NCI-H187 (cell line): ENCODE measurements around the gene CNTN1.
"Not testable (repeated sequence)": the region's sequence is repeated elsewhere in the genome, so short reads cannot be mapped to it uniquely, and the experiment has no call there.

ENCODE experiments used
- DNase-seq, 2 experiments: peaks; one replicate each; lab custom pipeline; 2025; lab: John Stamatoyannopoulos, UW

Gene CNTN1

DNA sequence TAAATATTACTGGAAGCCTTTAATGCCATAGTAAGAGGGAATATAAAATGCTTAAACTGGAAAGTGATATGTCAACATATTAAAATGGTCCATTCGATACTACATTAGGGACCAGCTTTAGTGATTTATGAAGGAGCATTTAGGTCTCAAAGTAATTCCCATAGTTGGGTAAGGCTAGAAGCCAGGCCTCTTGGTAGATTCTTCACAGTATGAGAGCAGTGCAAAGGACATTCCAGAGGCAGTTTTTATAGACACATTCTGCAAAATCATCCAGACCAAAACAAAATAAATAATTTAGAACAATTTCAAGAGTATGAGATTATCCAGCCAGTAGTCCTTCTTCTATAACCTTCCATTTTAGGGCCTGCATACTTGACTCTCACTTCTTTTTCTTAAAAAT is 353.3 kb downstream of the CNTN1 start:
- DNase-seq, result no peak

DNA sequence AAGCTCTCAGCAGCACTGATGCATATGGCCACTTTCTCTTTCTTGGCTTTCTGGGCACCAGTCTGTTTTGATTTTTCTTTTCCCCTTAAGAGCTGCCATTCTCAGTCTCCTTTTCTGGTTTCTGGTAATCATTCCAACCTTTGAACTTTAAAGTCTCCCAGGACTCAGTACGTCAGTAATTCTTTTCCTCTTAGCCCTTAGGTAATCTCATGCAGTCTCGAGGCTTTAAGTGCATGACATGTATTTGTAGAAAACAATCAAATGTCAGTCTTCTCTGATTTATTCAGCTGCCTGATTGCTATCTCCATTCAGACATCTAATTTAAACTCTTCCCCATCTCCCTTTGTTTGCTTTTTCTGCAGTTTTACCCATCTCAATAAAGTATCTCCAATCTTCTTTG is 356.8 kb downstream of the CNTN1 start:
- DNase-seq, result no peak

DNA sequence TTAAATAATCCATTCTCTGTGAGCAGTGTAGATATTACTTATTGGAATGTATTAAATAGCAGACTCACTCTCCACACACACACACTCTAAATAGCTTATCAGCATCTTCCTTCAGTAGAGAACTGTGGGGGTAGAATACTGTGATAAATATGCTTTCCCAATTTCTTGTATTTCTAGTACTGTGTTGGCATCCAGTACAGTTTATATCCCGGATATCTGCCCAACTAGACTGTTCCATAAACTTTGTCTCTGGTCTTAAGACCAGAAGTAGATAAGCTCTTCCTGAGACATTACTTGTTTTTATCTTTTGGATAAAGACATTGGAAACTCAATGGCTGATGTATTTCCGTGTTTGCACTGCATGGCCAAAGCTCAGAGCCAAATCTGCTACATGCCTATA is 359.7 kb downstream of the CNTN1 start:
- DNase-seq, result no peak

DNA sequence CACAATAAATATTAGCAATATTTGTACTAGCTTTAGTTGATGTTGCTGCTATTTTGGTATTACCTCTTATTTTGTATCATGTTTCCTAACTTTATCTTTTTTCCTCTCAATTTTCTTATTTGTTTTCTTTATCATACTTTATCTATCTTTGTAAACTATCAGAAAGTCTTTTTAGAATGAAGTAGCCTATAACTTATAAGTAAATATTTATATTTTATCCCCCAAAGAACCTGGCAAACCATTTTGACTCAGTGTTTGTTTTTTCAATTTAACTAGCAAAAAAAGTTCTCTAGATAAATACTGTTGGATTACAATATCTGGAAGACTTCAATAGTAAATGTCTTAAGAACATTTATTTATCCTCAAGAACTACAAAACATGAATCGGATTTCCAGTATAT is 360.2 kb downstream of the CNTN1 start:
- DNase-seq, result no peak

DNA sequence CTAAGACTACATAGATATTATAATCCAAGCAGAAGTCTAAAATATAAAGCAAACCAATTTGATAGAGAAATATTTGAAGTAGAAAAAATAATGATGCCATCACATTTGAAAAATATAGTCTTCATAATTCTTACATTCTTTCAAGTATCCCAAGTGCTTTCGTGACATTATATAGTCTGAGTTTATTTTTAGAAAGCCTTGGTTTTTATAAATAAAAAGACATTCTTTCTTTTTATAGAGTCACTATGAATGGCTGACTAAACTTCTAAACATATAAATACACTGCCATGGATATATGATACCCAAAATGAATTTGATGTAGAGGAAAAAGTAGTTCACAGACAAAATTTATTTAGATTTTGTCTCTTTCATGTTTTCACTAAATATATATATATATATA is 360.8 kb downstream of the CNTN1 start:
- DNase-seq, result no peak

DNA sequence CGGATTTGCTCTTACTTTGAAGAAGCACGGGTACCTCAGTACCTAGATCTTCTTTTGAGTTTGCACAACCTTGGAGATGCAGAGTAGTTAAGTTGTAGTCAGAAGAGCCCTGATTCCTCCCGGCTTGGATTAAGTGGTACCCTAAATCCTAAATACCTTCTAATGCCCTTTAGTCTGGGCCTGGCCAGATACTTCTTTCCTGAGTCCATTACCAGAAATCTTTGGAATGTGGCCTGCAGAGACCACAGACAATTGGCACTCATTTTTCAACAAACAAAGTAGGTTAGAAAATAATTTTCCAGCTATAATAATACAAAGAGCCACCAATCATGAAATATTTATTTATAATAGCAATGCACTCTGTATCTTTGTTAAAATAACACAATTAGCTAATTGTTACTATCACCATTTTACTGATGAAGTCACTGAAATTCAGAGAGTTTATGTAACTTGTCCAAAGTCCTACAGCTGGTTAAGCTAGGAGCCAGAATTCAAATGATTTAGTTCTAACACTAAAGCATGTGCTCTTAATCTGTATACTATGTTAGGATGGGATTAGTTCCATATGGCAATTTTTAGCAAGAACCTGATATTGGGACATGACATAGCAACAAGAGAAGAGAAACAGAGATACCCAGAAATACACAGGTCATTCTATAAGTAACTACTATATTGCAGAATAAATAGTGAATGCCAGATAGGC is 363.8 kb downstream of the CNTN1 start:
- DNase-seq, result no peak

DNA sequence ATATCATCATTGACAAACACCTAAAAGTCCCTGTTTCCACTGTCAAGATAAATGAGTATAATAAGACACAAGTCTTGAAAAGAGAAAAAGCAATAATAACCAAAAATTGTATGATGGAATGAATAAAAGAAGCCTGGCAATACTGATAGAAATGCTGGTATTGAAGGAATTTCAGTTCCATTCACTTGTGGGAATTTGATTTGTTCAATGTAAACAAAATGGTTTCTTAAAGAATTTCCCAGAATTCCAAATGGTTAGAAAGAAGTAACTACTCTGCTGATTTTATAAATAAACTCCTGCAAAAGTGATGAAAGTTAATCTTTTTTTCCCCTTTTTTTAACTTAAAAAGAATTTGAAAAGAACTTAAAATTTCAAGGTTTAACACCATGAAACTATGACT is 366.0 kb downstream of the CNTN1 start:
- no peak for DNase-seq

DNA sequence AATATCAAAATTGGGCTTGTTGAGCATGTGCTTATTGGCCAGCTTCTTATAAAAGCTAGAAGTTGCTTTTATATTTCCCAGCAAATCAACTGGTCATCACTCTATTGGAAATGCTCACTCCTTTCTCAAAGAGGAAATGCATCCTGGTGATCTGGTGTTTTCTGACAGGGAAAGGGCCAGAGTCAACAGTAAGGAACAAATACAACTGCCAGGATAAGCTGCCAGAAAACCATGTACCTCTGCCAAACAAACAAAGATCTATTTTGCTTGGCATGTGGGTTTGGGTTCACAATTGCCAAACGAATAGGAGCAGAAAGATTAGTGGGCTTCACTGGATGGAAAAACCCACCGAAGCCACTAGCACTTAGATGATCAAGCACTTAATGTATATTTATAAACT is 369.0 kb downstream of the CNTN1 start:
- no peak for DNase-seq

DNA sequence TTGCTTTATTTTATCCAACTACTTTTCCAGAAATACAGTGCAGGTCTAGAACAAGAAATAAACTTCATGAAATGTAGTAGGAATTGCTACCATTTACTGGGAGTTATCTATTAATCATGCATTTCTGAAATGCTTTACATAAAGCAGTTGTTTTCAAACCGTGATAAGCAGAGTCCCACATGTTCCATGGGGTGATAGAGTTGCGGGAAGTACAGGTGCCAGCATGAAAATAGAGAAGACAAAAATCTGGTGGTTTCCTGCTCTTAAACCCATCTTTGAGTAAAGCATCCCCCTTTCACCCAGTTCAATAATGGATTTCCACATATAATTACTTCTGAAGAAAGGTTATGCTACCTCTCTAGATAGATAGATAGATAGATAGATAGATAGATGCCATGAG is 372.2 kb downstream of the CNTN1 start:
- no peak for DNase-seq

DNA sequence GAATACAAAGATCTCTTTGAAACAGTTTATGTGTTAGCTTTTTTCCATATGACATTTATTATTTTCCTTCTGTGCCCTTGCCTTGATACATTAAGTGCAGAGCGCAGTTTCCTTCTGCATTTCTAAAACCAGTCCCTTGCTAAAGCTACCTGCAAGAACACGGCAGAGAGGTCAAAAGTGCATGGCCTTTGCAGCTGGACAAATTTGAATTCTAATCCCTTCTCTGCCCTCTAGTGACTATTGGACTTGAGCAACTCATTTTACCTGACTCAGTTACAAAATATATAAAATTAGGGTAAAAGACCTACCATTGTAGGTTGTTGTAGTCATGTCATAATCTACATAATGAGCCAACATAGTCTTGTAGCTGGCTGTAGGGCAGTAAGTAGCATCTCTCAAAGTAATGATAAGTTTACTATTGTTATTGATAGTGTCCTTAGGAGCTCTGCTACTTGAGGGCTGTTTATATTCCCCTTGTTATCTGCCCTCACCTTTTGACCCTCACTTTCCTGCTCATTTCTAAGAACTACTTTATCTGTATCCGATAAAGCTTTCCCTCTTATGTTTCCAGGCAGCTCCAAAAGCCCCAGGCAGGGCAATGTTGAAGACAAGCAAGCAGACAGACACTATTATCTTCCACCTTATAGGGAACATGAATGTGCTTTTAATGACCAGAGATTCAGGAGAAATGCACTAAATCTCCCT is 375.9 kb downstream of the CNTN1 start:
- no peak for DNase-seq

DNA sequence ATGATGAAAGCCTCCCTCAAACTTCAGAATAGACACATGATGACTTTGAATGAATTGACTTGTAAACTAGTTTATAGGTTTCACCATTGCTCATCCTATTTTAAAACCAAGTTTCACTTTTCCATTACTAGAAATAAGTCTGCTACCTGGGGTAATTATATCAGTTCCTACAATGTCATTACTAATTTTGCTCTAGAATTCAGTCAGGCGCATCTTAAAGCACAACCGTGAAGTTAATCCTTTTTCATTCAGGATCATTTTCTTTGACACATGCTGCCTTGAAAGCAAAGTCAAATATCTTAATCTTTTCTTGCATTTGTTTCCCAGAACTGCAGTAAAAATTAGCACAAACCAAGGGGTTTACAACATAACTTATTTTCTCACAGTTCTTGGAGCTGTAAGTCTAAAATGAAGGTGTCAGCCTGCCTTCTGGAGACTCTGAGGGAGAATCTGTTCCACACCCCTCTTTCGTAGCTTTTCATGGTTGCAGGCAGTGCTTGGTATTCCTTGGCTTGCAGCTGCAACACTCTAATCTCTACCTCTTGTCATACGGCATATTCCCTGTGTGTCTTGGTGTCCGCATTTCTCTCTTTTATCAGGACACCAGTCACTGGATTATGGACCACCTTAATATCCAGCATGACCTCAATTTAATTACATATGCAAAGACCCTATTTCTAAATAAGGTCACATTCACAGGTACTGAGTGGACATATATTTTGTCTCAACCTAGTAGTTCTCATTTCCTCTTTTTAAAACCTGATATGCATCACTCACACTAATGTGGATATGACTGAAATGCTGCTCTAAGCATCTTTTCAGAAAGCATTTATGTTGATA is 381.6 kb downstream of the CNTN1 start:
- no peak for DNase-seq

DNA sequence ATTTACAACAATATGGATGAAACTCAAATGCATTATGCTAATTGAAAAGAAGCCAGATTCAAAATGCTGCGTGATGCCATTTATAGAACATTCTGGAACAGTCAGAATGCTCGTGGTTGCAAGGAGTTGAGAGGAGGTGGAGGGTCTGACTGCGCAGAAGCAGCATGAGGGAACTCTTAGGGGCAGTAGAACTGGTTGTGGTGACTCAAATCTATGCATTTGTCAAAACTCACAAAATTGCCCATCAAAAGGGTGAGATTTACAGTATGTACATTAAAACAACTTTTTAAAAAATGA is 382.2 kb downstream of the CNTN1 start:
- no peak for DNase-seq

DNA sequence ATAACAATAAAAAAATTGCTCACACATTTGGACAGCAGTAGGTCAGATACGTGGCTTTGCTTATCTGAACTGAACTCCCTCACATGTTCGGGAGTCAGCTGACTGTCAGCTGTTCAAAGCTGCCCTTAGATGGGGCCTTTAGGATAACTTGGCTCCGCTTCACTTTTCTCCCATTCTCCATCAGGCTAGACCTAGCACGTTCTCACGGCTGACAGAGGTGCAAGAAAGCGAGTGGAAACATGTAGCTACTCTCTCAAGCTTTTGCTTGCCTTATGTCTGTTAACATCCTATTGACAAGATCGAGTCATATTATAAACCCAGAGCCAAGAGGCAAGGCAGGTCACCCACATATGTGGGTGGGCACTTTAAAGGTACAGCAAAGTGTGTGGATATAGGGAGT is 383.9 kb downstream of the CNTN1 start:
- DNase-seq, result no peak

DNA sequence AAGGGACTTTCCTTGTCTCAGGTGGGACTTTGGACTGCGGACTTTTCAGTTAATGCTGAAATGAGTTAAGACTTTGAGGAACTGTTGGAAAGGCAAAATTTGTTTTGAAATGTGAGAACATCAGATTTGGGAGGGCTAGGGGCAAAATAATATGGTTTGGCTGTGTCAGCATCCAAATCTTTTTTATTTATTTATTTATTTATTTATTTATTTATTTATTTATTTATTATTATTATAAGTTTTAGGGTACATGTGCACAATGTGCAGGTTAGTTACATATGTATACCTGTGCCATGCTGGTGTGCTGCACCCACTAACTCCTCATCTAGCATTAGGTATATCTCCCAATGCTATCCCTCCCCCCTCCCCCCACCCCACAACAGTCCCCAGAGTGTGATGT is 389.0 kb downstream of the CNTN1 start:
- not testable (repeated sequence) for DNase-seq

DNA sequence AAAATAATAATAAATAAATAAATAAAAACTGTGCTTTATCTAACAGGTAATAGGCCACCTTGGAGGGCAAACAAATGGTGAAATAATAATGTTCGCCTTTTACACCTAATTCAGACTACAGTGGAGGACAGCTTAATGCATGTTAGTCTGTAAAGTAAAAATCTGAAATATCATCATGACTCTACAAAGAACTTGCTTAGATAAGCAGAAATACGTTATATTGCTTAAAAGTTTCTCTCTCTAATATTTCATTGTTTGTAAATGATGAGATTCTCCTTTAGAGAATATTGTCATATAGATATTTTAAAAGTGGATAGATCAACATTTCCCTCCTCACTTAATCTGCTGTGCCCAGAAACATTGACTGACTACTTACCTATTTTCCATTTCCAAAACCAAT is 397.2 kb downstream of the CNTN1 start:
- DNase-seq, result no peak

DNA sequence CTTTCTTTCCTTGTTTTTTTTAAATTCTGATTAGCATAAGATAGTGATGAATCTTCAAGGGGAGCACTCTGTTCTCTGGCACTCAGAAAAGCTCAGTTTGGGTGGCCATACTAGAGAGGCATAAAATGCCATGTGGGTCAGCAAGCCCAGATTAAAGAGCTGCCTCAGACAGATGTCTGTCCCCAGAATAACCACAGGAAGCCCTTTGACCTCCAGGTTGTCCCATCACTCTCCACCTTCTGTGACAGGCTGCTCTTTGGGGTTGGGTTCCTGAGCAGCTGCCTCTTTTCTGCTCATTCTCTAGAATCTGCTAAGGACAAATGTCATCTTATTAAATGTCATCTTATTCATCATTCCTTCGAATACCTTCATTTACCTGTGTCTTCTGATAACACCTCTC is 399.9 kb downstream of the CNTN1 start:
- no peak for DNase-seq

DNA sequence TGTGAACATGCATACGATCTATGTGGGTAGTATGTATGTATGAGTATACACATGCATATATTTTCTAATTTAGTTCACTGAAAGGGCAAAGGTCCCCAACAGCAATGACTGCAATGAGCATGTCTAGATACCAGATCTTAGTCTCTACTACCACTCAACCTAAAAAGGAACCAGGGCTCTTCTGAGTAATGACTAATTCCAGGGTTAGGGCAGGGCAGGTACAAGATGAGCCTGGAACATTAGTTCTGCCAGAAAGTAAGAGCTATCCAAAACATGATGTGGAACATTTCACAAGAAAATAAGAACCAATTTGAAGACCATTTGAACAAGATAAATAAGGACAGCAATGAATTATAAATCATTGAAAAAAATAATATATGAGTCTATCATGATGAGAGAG is 404.6 kb downstream of the CNTN1 start:
- no peak for DNase-seq

DNA sequence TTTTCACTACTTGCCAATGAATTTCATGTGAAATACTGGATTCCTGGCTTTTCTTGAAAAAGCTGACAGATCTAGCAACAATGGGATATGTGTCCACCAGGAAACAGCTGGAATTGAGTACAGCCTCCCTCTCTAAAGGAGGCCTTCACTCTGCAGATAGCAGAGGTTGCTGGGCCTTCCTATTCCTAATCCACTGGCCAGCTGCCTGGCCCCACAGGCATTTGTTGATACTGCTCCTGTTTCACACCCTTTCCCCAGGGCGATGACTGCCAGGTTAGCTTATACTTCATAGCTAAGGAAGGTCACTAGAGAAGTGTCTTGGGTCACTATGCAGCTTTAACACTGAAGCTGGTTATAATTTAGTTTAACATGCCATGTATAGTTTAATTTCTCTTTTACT is 408.3 kb downstream of the CNTN1 start:
- no peak for DNase-seq

DNA sequence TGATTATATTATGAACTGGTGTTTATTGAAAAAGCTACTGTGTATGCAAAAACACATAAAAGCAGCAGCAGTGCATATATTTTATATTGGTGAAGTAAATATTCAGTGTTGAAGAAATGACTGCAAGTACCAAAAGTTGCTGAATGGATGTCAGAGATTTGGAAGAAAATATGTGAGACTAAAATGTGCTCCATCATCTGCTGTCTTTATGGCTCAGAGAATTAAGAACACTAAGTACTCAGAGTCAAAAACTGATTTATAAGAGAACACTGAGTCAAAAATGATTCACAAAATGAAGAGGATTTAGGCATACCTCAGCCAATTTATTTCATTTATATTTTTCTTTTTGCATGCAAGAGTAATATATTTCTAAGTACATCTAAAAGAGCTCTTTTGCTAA is 409.6 kb downstream of the CNTN1 start:
- DNase-seq, result no peak

DNA sequence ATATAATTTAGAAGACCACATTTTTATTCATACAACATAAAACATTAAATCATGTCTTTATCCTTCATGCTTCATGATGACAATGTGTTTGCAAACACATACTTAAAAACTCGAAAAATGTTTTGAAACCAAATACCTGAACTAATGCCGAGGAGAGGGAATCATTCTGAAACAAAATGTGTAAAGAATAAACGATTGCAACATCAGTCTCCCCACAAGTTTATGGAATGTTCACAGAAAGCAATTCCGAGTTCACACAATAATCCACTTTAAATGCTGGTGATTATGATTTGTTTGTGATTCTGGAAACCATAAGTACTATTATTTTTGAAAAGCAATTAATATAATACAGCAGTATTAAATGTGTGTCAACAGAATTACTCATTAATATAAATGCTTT is 411.4 kb downstream of the CNTN1 start:
- no peak for DNase-seq

DNA sequence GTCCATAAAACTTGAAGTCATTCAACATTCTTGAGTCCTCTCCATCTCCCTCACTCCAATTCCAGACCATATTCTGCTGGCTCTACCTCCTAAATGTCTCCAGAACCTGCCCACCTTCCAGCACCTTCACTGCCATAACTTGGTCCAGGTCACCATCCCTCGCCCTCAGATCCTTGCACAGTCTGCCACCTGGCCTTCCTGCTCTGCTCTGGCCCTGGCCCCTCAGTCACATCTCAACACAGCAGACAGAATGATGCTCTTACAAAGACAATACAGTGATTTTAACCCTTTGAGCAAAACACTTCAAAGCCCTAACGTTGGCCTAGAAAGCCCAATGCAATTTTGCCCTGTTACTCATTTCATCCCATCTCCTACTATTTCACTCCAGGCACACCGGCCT is 414.1 kb downstream of the CNTN1 start:
- no peak for DNase-seq

DNA sequence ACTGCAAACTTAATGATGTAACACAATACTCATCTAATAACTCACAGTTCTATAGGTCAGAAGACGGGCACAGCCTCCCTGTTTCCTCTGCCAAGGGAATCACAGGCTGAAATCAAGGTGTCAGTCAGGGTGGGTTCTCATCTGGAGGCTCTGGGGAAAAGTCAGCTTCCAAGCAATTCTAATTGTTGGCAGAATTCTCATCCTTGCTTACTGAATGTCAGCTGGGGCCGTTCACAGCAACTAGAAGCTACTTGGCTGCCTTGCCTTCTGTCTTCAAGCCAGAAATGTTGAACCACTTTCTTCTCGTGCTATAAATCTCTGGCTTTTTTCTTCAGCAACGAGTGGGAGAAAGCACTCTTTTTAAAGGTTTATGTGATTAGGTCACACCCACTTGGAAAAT is 415.8 kb downstream of the CNTN1 start:
- DNase-seq, result no peak

DNA sequence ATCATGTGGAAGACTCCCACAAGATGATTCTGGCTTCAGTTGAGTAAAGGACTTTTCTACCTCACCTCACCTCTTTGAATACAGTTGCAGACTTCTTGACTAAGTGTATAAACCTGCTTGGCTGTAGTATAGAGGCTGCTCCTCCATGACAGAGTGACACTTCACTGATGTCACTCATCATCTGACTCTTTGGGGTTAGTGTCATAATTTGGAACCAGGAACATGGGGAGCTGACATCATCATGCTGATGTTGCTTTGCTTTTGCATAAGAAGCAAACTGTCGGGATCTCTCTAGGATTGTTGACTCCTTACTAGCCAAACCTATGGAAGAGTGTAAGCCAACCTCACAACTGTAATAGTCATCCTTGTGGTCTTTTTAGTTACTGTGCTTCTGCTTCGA is 420.7 kb downstream of the CNTN1 start:
- no peak for DNase-seq
